GM12873 (cell line): ENCODE data around the gene ARHGEF4.

Experiments used
- TF ChIP-seq, protein P1 (sequence below): IDR thresholded peaks from 2 replicates; pipeline ENCODE4 v1.5.1; 2012; ENCODE audit warnings: low read depth, mild to moderate bottlenecking, moderate library complexity, low read length, control low read depth; ENCODE audit not compliant: insufficient read depth; ENCODE audit errors: missing control alignments

The ARHGEF4 gene

GRCh38 chr2:131015764-131016163 lies 179.1 kb downstream of the ARHGEF4 start:
- TF ChIP-seq, protein P1, sequence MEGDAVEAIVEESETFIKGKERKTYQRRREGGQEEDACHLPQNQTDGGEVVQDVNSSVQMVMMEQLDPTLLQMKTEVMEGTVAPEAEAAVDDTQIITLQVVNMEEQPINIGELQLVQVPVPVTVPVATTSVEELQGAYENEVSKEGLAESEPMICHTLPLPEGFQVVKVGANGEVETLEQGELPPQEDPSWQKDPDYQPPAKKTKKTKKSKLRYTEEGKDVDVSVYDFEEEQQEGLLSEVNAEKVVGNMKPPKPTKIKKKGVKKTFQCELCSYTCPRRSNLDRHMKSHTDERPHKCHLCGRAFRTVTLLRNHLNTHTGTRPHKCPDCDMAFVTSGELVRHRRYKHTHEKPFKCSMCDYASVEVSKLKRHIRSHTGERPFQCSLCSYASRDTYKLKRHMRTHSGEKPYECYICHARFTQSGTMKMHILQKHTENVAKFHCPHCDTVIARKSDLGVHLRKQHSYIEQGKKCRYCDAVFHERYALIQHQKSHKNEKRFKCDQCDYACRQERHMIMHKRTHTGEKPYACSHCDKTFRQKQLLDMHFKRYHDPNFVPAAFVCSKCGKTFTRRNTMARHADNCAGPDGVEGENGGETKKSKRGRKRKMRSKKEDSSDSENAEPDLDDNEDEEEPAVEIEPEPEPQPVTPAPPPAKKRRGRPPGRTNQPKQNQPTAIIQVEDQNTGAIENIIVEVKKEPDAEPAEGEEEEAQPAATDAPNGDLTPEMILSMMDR = no peak

GRCh38 chr2:131016826-131017741 lies 180.4 kb downstream of the ARHGEF4 start:
- TF ChIP-seq, protein P1 = no peak

- TF ChIP-seq, protein P1 = no peak
Observed at GRCh38 chr2:131022731-131023130, 186.0 kb downstream of the ARHGEF4 start.

GRCh38 chr2:131023758-131024157 lies 187.0 kb downstream of the ARHGEF4 start:
- TF ChIP-seq, protein P1 = no peak

- TF ChIP-seq, protein P1 = no peak
Observed at GRCh38 chr2:131026919-131027318, 190.2 kb downstream of the ARHGEF4 start.

GRCh38 chr2:131027566-131028528 lies 191.1 kb downstream of the ARHGEF4 start:
- TF ChIP-seq, protein P1 = no peak

GRCh38 chr2:131029812-131030211 lies 193.1 kb downstream of the ARHGEF4 start:
- TF ChIP-seq, protein P1 = no peak
